Erythroblast (primary cell): ENCODE results near the gene SCYGR2.

Experiments used
- GATA1 ChIP-seq: IDR thresholded peaks from 2 replicates; pipeline ENCODE4 v1.6.1; 2011; ENCODE audit warnings: low read depth, mild to moderate bottlenecking, control low read depth, low read length, moderate library complexity
- POLR2A ChIP-seq: IDR thresholded peaks from 2 replicates; pipeline ENCODE4 v1.6.1; 2011; ENCODE audit warnings: mild to moderate bottlenecking, low read length

- TF ChIP-seq POLR2A (no peak), GATA1 (no peak)
Observed at GRCh38 chr2:227597998-227598397, 695 bp upstream of the SCYGR2 start.
